Heart right ventricle (tissue), 16 donors: ENCODE measurements around the gene SMARCE1. TPM values are rescaled to one million over a fixed set of nuclear protein-coding genes. Genes with fewer than 3 reads are reported as not detected.

ENCODE experiments used
- ATAC-seq, 8 donors: fragments of 200-7000 bp; cut with Tn5 transposase; one replicate each; pipeline ENCODE4 v1.9.1; 2020; ENCODE audit warnings: mild to moderate bottlenecking in 8 of 8, moderate library complexity in 8 of 8, moderate number of reproducible peaks in 1 of 8
- DNase-seq, 2 donors: peaks; one replicate each; pipeline ENCODE4 v3.0.0-alpha.2; 2020
- H3K27ac ChIP-seq, 10 donors: fragments of 200-600 bp; sonication (generic) in 2 of 10; one replicate each; pipeline versions ENCODE4 v1.5.0 to v1.8.0; 2020 to 2022; ENCODE audit warnings: mild to moderate bottlenecking in 3 of 10
- H3K27me3 ChIP-seq, 7 donors: fragments of 200-600 bp; one replicate each; pipeline ENCODE4 v1.8.0; 2021 to 2022; ENCODE audit warnings: mild to moderate bottlenecking in 2 of 7
- H3K36me3 ChIP-seq, 9 donors: fragments of 200-600 bp; sonication (generic) in 1 of 9; one replicate each; pipeline versions ENCODE4 v1.5.0 to v1.8.0; 2020 to 2022; ENCODE audit warnings: mild to moderate bottlenecking in 2 of 9
- H3K4me1 ChIP-seq, 9 donors: fragments of 200-600 bp; sonication (generic) in 1 of 9; one replicate each; pipeline versions ENCODE4 v1.5.0 to v1.8.0; 2020 to 2022; ENCODE audit warnings: mild to moderate bottlenecking in 4 of 9
- H3K4me3 ChIP-seq, 10 donors: fragments of 200-600 bp; sonication (generic) in 2 of 10; one replicate each; pipeline versions ENCODE4 v1.5.0 to v1.8.0; 2020 to 2022; ENCODE audit warnings: mild to moderate bottlenecking in 7 of 10, moderate library complexity in 2 of 10
- H3K9me3 ChIP-seq, 11 donors: fragments of 200-600 bp in 10 of 11; sonication (generic) in 2 of 11; one replicate each; pipeline versions ENCODE4 v1.5.0 to v1.8.0; 2013 to 2022; ENCODE audit warnings: mild to moderate bottlenecking in 2 of 11, control low read depth in 1 of 11, moderate library complexity in 1 of 11
- CTCF ChIP-seq, 9 donors: fragments of 200-600 bp; sonication (generic) in 2 of 9; IDR thresholded peaks; one replicate each; pipeline versions ENCODE4 v1.5.0 to v1.8.0; 2021 to 2022; ENCODE audit warnings: antibody characterized with exemption in 9 of 9, mild to moderate bottlenecking in 5 of 9, moderate library complexity in 1 of 9
- WGBS, 2 donors: extraction: QIAGEN DNeasy Blood & Tissue Kit; methylation state at CpG; one replicate each; pipeline ENCODE4 v1.1.7; 2013; ENCODE audit warnings: inconsistent platforms in 1 of 2; 5-methylcytosine and 5-hydroxymethylcytosine counted together
- intact Hi-C, 10 donors: fragments of 100-400 bp; cut with DNase I; formaldehyde crosslinking; loops; one replicate each; pipeline versions ENCODE4 v1.11.1 to v1.14.2; 2022
- polyA plus RNA-seq, 2 donors: library from polyadenylated mRNA; stranded (reverse); fragments of 200-250 nt; gene quantifications; one replicate each; pipeline ENCODE4 v1.2.3, GENCODE V29; 2013
- total RNA-seq, 10 donors: library from RNA; stranded (reverse); fragmentation: NEBNext Ultra II Directional in 3 of 10; extraction: Animal tissue kit (Norgen Biotek cat#: 25700) in 3 of 10; gene quantifications; one replicate each; pipeline versions ENCODE4 v1.2.1 to v1.2.4, GENCODE V29; 2021 to 2023
- donor health status: Arrhythmogenic right ventricular cardiomyopathy.
- donor health status: ischemic (EF 13 %, LVEDD 7.1; RV severe dilation, severe dysfunction).
- donor health status: healthy with polysubstance abuse.
- donor health status: DM: no; HTN: yes; CAD: no.
- donor health status: DM: no; HTN: no; CAD: no.
- donor health status: ischemic (EF 25% LVEDD 6.9; RV normal size, moderate dysfunction).
- donor health status: ischemic (EF 25% LVEDD 5.7; RV mildly dilated, moderate dysfunction).
- donor health status: healthy.
- donor health status: DM: yes; HTN: yes; CAD: no.
- donor health status: Ischemic cardiomyopathy.
- donor health status: ischemic (EF 35%, LVEDD 5.7; RV mildly dilated, moderate dysfunction).
- donor health status: nonischemic (EF 11% LVEDD 7.7; RV severe dilation, severe dysfunction).
- donor health status: DM: yes; HTN: yes; CAD: no.
- donor health status: PGD.
- donor health status: ischemic (EF 29% LVEDD 5.4; RV normal size, mild dysfunction).
- donor health status: nonischemic (EF 23%, LVEDD 6.1; RV moderate dilation, normal function).

SMARCE1 gene
- total and polyA plus RNA-seq, 12 donors = 48.6 to 85.5 (median 65.3) TPM

DNA sequence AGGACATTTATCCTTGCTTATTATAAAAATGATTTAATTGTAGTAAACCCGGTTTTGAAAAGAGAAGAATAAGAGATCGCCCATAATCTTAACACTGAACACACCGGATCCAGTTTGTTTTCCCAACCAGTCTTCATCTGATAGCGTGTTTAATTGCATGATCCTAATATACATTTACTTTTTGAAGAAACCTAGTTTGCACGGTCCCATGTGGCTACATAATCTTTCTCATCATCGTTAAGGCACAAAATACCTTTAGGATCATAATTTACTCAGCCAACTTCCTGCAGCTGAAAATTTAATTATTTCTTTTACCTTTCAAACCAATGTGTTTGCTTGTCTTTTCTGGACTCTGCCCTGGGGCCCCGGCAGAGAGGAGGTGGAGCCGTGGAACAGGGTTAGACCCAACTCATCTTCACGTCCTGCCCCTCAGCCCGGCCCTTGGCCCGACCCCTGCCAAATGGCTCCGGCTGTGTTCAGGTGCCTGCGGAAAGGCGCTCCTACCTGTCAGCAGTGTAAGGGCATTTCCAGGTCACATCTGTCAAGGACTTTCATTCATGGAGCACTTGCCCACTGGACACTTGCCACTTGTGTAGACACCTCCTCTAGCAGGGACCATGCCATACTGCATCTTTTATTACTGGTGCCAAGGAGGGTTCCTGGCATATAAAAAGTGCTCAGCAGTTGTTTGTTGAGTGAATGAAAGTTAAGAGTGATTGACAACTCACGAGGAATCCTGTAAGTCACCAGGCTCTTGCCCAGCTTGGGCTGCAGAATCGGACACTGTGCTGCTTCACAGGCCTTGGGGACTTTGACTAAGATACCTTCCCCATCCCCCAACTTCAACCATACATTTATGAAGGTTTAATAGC lies 28.6 kb downstream of the SMARCE1 start:
- DNase-seq (no peak), ATAC-seq (no peak)
- H3K4me3 ChIP-seq = no peak overlapping the region
- no peaks in the 10 kb centered on the region for H3K36me3 ChIP-seq
- intact Hi-C loops = loop anchor here in 5 of 10 donors (5.0 to 10.0 kb wide), 5 partner anchors 108 to 1046 kb away; partner anchors contain the start of gene KRT28 (in 2 of the 5)
- no peak overlapping the region for H3K27ac ChIP-seq
- H3K4me1 ChIP-seq = peaks cover 0 to 19% (median 6%) of the 10 kb centered on the region in 9 donors
- H3K9me3 ChIP-seq = no peaks in the 10 kb centered on the region
- WGBS, 2 donors = 74% methylated on average over 16 of the region's 16 CpGs
- no peak for TF ChIP-seq CTCF (IDR thresholded peaks at IDR 0.05)
- H3K27me3 ChIP-seq = peaks cover under 1 to 50% (median 9%) of the 10 kb centered on the region in 7 donors

- TF ChIP-seq CTCF (IDR thresholded peaks at IDR 0.05) = no peak
- H3K36me3 ChIP-seq = no peaks in the 10 kb centered on the region
- ATAC-seq = no peak
- H3K4me1 ChIP-seq = peaks cover 0 to 19% (median 6%) of the 10 kb centered on the region in 9 donors
- H3K9me3 ChIP-seq = no peaks in the 10 kb centered on the region
- no peak for DNase-seq
- no peak overlapping the region for H3K4me3 ChIP-seq
- no peak overlapping the region for H3K27ac ChIP-seq
- peaks cover 4 to 51% (median 15%) of the 10 kb centered on the region in 7 donors for H3K27me3 ChIP-seq
- intact Hi-C loops = loop anchor here in 5 of 10 donors (5.0 to 10.0 kb wide), 5 partner anchors 110 to 1047 kb away; partner anchors contain the start of gene KRT28 (in 2 of the 5)
- 71 to 77% methylated on average over 11 of the region's 11 CpGs for WGBS, 2 donors
Observed at GRCh38 chr17:40617678-40618240, 29.9 kb downstream of the SMARCE1 start.

GRCh38 chr17:40616592-40616991 lies 31.0 kb downstream of the SMARCE1 start:
- H3K9me3 ChIP-seq = no peaks in the 10 kb centered on the region
- H3K27ac ChIP-seq = no peak overlapping the region
- TF ChIP-seq CTCF (IDR thresholded peaks at IDR 0.05) = no peak
- peaks cover 0 to 19% (median 6%) of the 10 kb centered on the region in 9 donors for H3K4me1 ChIP-seq
- ATAC-seq = no peak
- intact Hi-C loops = loop anchor here in 5 of 10 donors (5.0 to 10.0 kb wide), 5 partner anchors 111 to 1048 kb away; partner anchors contain the start of gene KRT28 (in 2 of the 5)
- DNase-seq = no peak
- H3K4me3 ChIP-seq = no peak overlapping the region
- H3K27me3 ChIP-seq = peaks cover 4 to 51% (median 15%) of the 10 kb centered on the region in 7 donors
- 65 to 66% methylated on average over 3 of the region's 3 CpGs for WGBS, 2 donors
- H3K36me3 ChIP-seq = no peaks in the 10 kb centered on the region

- DNase-seq (no peak), ATAC-seq (no peak)
- Histone ChIP-seq H3K4me3 (no peak overlapping the region), H3K4me1 (peaks cover 0 to 19% (median 6%) of the 10 kb centered on the region in 9 donors), H3K36me3 (no peaks in the 10 kb centered on the region), H3K9me3 (no peaks in the 10 kb centered on the region), H3K27me3 (peaks cover 4 to 48% (median 15%) of the 10 kb centered on the region in 7 donors), H3K27ac (no peak overlapping the region)
- no peak for TF ChIP-seq CTCF (IDR thresholded peaks at IDR 0.05)
- WGBS, 2 donors = 73 to 75% methylated on average over 10 of the region's 10 CpGs
- intact Hi-C loops = loop anchor here in 6 of 10 donors (2.0 to 10.0 kb wide), 6 partner anchors 111 to 1049 kb away; partner anchors contain the start of gene KRT28 (in 2 of the 6)
Observed at GRCh38 chr17:40615841-40616476, 31.7 kb downstream of the SMARCE1 start.
